Breast epithelium (tissue), 4 donors: ENCODE results near the gene ST6GALNAC4. TPM values are rescaled to one million over a fixed set of nuclear protein-coding genes. Genes with fewer than 3 reads are reported as not detected.
"Not testable (repeated sequence)": the region's sequence is repeated elsewhere in the genome, so short reads cannot be mapped to it uniquely, and the experiment has no call there.

ENCODE experiments used
- DNase-seq, 2 donors: peaks; one replicate each; pipeline ENCODE4 v3.0.0-alpha.2; 2019; ENCODE audit warnings: low spot score in 2 of 2
- H3K27ac ChIP-seq, 2 donors: fragments of 200-600 bp; sonication (generic) in 1 of 2; one replicate each; pipeline ENCODE4 v1.5.1; 2016 to 2019; ENCODE audit warnings: mild to moderate bottlenecking in 1 of 2
- H3K27me3 ChIP-seq, 2 donors: fragments of 200-600 bp; sonication (generic) in 1 of 2; one replicate each; pipeline versions ENCODE4 v1.5.1 to v1.6.0; 2017 to 2019; ENCODE audit warnings: control low read depth in 1 of 2, mild to moderate bottlenecking in 1 of 2
- H3K36me3 ChIP-seq: fragments of 200-600 bp; one replicate; pipeline ENCODE4 v1.5.1; 2019
- H3K4me1 ChIP-seq, 2 donors: fragments of 200-600 bp; sonication (generic); one replicate each; pipeline ENCODE4 v1.5.1; 2016 to 2019; ENCODE audit warnings: control low read depth in 1 of 2
- H3K4me3 ChIP-seq, 3 donors: fragments of 200-600 bp; sonication (generic); 1 replicate in 2 of 3; 2 replicates in 1 of 3; pipeline ENCODE4 v1.5.1; 2016 to 2019; ENCODE audit warnings: mild to moderate bottlenecking in 3 of 3, moderate library complexity in 2 of 3
- H3K9me3 ChIP-seq, 2 donors: fragments of 200-600 bp; sonication (generic) in 1 of 2; one replicate each; pipeline ENCODE4 v1.5.1; 2016 to 2019; ENCODE audit warnings: control low read depth in 1 of 2
- POLR2A ChIP-seq: fragments of 450-650 bp; IDR thresholded peaks from one replicate; pipeline ENCODE4 v1.6.1; 2016; ENCODE audit warnings: antibody characterized with exemption, mild to moderate bottlenecking, moderate library complexity
- POLR2AphosphoS5 ChIP-seq, 3 donors: sonication (generic); formaldehyde crosslinking; IDR thresholded peaks; one replicate each; pipeline ENCODE4 v1.6.1; 2017; ENCODE audit warnings: antibody characterized with exemption in 3 of 3
- intact Hi-C: fragments of 100-400 bp; cut with DNase I; formaldehyde crosslinking; loops from one replicate; pipeline ENCODE4 v1.15.1; 2023; ENCODE audit warnings: low total_unique reads
- total RNA-seq, 3 donors: library from RNA; depleted of rRNA; stranded (reverse); fragments of >200 nt; gene quantifications; one replicate each; pipeline ENCODE4 v1.1.0, GENCODE V29; 2016
- TF ChIP-seq, protein P1 (sequence below), 3 donors: fragments of 450-650 bp; IDR thresholded peaks; one replicate each; pipeline ENCODE4 v1.5.1; 2016 to 2017; ENCODE audit warnings: antibody characterized with exemption in 3 of 3, mild to moderate bottlenecking in 3 of 3, moderate library complexity in 3 of 3

The ST6GALNAC4 gene
- total RNA-seq, 3 donors from 2014 or later, result 17.6 to 44.6 (median 24.0) TPM

DNA sequence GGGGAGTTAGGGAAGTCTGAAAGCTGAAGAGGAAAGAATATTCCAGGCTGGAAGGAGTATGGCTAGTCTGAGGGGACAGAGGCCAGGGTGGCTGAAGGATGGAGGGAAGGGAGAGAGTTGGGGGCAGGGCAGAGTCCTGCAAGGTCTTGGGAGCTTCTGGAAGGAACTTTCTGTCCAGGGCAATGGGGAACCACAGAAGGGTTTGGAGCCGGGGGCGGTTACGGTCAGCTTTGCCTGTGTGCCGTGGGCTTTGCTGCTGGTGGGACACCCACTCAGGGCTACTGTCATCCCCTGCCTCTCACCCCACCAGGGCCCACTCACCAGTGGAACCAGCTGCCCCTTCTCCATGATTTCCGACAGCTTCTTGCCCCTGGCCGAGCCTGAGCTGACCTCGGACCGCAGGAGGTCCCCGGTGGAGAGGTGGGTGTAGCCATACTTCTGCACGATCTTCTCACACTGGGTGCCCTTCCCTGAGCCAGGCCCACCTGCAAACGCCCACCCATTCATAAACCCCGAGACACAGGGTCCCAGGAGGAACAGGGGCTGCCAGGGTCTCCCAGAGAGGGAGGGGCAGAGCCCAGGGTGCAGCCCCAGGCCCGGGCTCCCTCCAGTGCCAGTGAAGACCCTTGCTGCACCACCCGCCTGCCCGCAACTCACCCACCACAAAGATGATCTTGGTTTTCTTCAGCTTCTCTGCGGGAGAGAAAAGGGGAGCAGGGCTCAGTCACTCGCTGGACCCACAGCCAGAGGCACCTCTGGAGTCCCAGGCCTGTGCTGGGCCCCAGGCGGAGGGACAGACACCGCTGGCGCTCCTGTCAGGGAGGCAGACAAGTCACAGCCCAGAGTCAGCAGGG lies 44.2 kb downstream of the ST6GALNAC4 start:
- DNase-seq, result no peak
- Histone ChIP-seq H3K4me1 (peaks cover 7 to 24% of the 10 kb centered on the region in 2 donors), H3K27me3 (no peaks in the 10 kb centered on the region), H3K4me3 (no peak overlapping the region), H3K27ac (no peak overlapping the region), H3K9me3 (no peaks in the 10 kb centered on the region), H3K36me3 (no peaks in the 10 kb centered on the region)
- TF ChIP-seq POLR2A (no peak), POLR2AphosphoS5 (IDR thresholded peaks at IDR 0.05) (no peak)
- TF ChIP-seq, protein P1, sequence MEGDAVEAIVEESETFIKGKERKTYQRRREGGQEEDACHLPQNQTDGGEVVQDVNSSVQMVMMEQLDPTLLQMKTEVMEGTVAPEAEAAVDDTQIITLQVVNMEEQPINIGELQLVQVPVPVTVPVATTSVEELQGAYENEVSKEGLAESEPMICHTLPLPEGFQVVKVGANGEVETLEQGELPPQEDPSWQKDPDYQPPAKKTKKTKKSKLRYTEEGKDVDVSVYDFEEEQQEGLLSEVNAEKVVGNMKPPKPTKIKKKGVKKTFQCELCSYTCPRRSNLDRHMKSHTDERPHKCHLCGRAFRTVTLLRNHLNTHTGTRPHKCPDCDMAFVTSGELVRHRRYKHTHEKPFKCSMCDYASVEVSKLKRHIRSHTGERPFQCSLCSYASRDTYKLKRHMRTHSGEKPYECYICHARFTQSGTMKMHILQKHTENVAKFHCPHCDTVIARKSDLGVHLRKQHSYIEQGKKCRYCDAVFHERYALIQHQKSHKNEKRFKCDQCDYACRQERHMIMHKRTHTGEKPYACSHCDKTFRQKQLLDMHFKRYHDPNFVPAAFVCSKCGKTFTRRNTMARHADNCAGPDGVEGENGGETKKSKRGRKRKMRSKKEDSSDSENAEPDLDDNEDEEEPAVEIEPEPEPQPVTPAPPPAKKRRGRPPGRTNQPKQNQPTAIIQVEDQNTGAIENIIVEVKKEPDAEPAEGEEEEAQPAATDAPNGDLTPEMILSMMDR (IDR thresholded peaks at IDR 0.05), result no peak
- intact Hi-C loops, result loop anchor here (1.0 to 10.0 kb wide), 2 partner anchors 88 to 134 kb away; partner anchors contain the start of gene CDK9

DNA sequence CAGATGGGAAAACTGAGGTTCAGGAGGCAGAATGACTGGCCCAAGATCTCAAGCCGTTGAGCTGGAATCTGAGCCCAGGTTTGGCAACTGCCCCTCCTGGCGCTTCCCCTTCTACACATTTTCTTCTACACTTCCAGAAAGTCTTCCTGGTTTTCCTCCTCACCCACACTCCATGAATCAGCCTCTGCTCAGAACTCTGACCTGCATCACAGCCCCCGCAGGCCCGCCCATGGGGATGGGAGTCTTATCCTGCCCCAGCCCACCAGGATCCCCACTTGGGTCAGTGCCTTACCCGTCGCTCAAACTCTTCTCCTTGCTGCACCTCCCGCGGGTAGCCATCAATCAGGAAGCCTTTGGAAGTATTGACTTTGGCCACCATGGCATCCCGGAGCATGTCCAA lies 45.3 kb downstream of the ST6GALNAC4 start:
- H3K27me3 ChIP-seq, result no peaks in the 10 kb centered on the region
- TF ChIP-seq, protein P1 (IDR thresholded peaks at IDR 0.05), result no peak
- no peak for TF ChIP-seq POLR2A
- no peak for TF ChIP-seq POLR2AphosphoS5 (IDR thresholded peaks at IDR 0.05)
- peaks cover 7 to 24% of the 10 kb centered on the region in 2 donors for H3K4me1 ChIP-seq
- no peaks in the 10 kb centered on the region for H3K9me3 ChIP-seq
- intact Hi-C loops, result loop anchor here (10.0 kb wide), 1 partner anchor 87 kb away; the partner anchor contains the start of gene CDK9
- no peak overlapping the region for H3K4me3 ChIP-seq
- H3K27ac ChIP-seq, result no peak overlapping the region
- no peaks in the 10 kb centered on the region for H3K36me3 ChIP-seq
- no peak for DNase-seq

DNA sequence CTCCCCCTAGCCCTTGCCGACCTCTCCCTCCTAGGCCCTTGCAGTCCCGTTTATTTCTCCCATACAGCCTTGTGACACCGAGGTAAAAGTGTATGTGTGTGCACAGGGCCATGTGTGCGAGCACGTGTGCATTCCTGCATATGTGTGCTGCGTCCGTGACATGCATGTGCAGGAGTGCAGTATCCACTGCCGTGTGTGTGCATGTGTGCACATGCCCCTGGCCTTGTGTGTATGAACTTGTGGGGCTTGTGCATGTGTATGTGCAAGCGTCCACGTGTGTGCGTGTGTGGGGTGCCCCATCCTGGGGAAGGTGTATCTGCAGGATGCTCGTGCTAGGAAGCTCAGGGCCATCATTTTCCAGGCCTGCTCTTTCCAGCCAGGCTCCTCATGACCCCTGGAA lies 46.0 kb downstream of the ST6GALNAC4 start:
- no peaks in the 10 kb centered on the region for H3K36me3 ChIP-seq
- H3K27me3 ChIP-seq, result no peaks in the 10 kb centered on the region
- DNase-seq, result no peak
- H3K4me3 ChIP-seq, result no peak overlapping the region
- H3K9me3 ChIP-seq, result no peaks in the 10 kb centered on the region
- peaks cover 7 to 24% of the 10 kb centered on the region in 2 donors for H3K4me1 ChIP-seq
- intact Hi-C loops, result loop anchor here (10.0 kb wide), 1 partner anchor 86 kb away; the partner anchor contains the start of gene CDK9
- TF ChIP-seq, protein P1 (IDR thresholded peaks at IDR 0.05), result no peak
- TF ChIP-seq POLR2A (no peak), POLR2AphosphoS5 (IDR thresholded peaks at IDR 0.05) (no peak)
- H3K27ac ChIP-seq, result no peak overlapping the region

DNA sequence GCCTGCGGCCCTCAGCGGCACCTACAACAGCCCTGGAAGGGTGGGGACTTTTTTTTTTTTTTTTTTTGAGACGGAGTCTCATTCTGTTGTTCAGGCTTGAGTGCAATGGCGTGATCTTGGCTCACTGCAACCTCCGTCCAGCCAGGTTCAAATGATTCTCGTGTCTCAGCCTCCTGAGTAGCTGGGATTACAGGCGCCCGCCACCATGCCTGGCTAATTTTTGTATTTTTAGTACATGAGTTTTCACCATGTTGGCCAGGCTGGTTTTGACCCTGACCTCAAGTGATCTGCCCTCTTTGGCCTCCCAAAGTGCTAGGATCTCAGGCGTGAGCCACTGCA lies 46.7 kb downstream of the ST6GALNAC4 start:
- H3K27me3 ChIP-seq, DNase-seq, H3K4me3 ChIP-seq, H3K36me3 ChIP-seq, H3K27ac ChIP-seq, H3K9me3 ChIP-seq: not testable (repeated sequence)
- intact Hi-C loops, result loop anchor here (10.0 kb wide), 1 partner anchor 85 kb away; the partner anchor contains the start of gene CDK9
- TF ChIP-seq, protein P1 (IDR thresholded peaks at IDR 0.05), result peak in 1 of 3 donors; percentile 1
- H3K4me1 ChIP-seq, result peaks cover 7 to 16% of the 10 kb centered on the region in 2 donors
